ENCODE data around the gene PEX13. TPM values are rescaled to one million over a fixed set of nuclear protein-coding genes. Genes with fewer than 3 reads are reported as not detected.
"Not testable (repeated sequence)": the region's sequence is repeated elsewhere in the genome, so short reads cannot be mapped to it uniquely, and the experiment has no call there.

The PEX13 gene
- total RNA-seq, 4 donors from 2014 or later = 51.5 to 85.6 (median 75.4) TPM

- intact Hi-C loops (cut with DNase I) = no loop called here
- no peak for DNase-seq
- H3K27ac ChIP-seq = no peak overlapping the region
- 92 to 97% methylated on average over 3 of the region's 3 CpGs for WGBS, 2 donors
- no peaks in the 10 kb centered on the region for H3K9me3 ChIP-seq
- no peaks in the 10 kb centered on the region for H3K27me3 ChIP-seq
- H3K36me3 ChIP-seq = no peaks in the 10 kb centered on the region
- no peaks in the 10 kb centered on the region for H3K4me1 ChIP-seq
- TF ChIP-seq POLR2A (IDR thresholded peaks at IDR 0.05) (no peak), CTCF (IDR thresholded peaks at IDR 0.05) (no peak)
- H3K4me3 ChIP-seq (replicated peaks in 1 of 3) = no peak overlapping the region
Observed at GRCh38 chr2:60976256-60976850, 41.2 kb upstream of the PEX13 start.

- H3K27me3 ChIP-seq = no peaks in the 10 kb centered on the region
- no peaks in the 10 kb centered on the region for H3K9me3 ChIP-seq
- intact Hi-C loops (cut with DNase I) = no loop called here
- no peak overlapping the region for H3K27ac ChIP-seq
- H3K36me3 ChIP-seq = no peaks in the 10 kb centered on the region
- WGBS, 2 donors = 62% methylated on average over 5 of the region's 5 CpGs
- H3K4me3 ChIP-seq (replicated peaks in 1 of 3) = no peak overlapping the region
- no peak for DNase-seq
- no peaks in the 10 kb centered on the region for H3K4me1 ChIP-seq
- TF ChIP-seq CTCF (IDR thresholded peaks at IDR 0.05) (no peak), POLR2A (IDR thresholded peaks at IDR 0.05) (no peak)
Observed at GRCh38 chr2:60976875-60977561, 40.5 kb upstream of the PEX13 start.

GRCh38 chr2:60977562-60977895, 40.0 kb upstream of the PEX13 start:
- TF ChIP-seq CTCF (IDR thresholded peaks at IDR 0.05) = no peak
- TF ChIP-seq POLR2A (IDR thresholded peaks at IDR 0.05) = no peak
- no peaks in the 10 kb centered on the region for H3K4me1 ChIP-seq
- WGBS, 2 donors = 82 to 92% methylated on average over 1 of the region's 1 CpG

GRCh38 chr2:60979231-60979630, 38.3 kb upstream of the PEX13 start:
- no peak overlapping the region for H3K27ac ChIP-seq
- H3K4me3 ChIP-seq (replicated peaks in 1 of 3) = no peak overlapping the region
- 91 to 95% methylated on average over 4 of the region's 4 CpGs for WGBS, 2 donors
- H3K36me3 ChIP-seq = no peaks in the 10 kb centered on the region
- H3K4me1 ChIP-seq = no peaks in the 10 kb centered on the region
- no peak for DNase-seq
- TF ChIP-seq CTCF (IDR thresholded peaks at IDR 0.05) (no peak), POLR2A (IDR thresholded peaks at IDR 0.05) (no peak)
- H3K27me3 ChIP-seq = no peaks in the 10 kb centered on the region
- intact Hi-C loops (cut with DNase I) = no loop called here
- no peaks in the 10 kb centered on the region for H3K9me3 ChIP-seq

More at GRCh38 chr2:60977562-60977895, 40.0 kb upstream of the PEX13 start:
- intact Hi-C loops (cut with DNase I) = no loop called here
- Histone ChIP-seq H3K36me3 (no peaks in the 10 kb centered on the region), H3K27ac (no peak overlapping the region), H3K9me3 (no peaks in the 10 kb centered on the region), H3K27me3 (no peaks in the 10 kb centered on the region), H3K4me3 (replicated peaks in 1 of 3) (no peak overlapping the region)
- no peak for DNase-seq

GRCh38 chr2:60980071-60980815, 37.3 kb upstream of the PEX13 start:
- TF ChIP-seq POLR2A (IDR thresholded peaks at IDR 0.05) (no peak), CTCF (IDR thresholded peaks at IDR 0.05) (no peak)
- no peak for DNase-seq
- Histone ChIP-seq H3K27ac (no peak overlapping the region), H3K9me3 (no peaks in the 10 kb centered on the region), H3K27me3 (no peaks in the 10 kb centered on the region), H3K36me3 (no peaks in the 10 kb centered on the region), H3K4me3 (replicated peaks in 1 of 3) (no peak overlapping the region), H3K4me1 (no peaks in the 10 kb centered on the region)
- intact Hi-C loops (cut with DNase I) = no loop called here
- 85 to 91% methylated on average over 3 of the region's 3 CpGs for WGBS, 2 donors

GRCh38 chr2:60982066-60982465, 35.5 kb upstream of the PEX13 start:
- intact Hi-C loops (cut with DNase I); H3K36me3 ChIP-seq; H3K9me3 ChIP-seq; H3K4me1 ChIP-seq; DNase-seq; H3K27ac ChIP-seq; H3K4me3 ChIP-seq (replicated peaks in 1 of 3); H3K27me3 ChIP-seq: not testable (repeated sequence)
- WGBS, 2 donors = 97% methylated on average over 3 of the region's 3 CpGs
